Measurements from ENCODE around the gene TRIML1.
"Not testable (repeated sequence)": the region's sequence is repeated elsewhere in the genome, so short reads cannot be mapped to it uniquely, and the experiment has no call there.

TRIML1 gene

DNA sequence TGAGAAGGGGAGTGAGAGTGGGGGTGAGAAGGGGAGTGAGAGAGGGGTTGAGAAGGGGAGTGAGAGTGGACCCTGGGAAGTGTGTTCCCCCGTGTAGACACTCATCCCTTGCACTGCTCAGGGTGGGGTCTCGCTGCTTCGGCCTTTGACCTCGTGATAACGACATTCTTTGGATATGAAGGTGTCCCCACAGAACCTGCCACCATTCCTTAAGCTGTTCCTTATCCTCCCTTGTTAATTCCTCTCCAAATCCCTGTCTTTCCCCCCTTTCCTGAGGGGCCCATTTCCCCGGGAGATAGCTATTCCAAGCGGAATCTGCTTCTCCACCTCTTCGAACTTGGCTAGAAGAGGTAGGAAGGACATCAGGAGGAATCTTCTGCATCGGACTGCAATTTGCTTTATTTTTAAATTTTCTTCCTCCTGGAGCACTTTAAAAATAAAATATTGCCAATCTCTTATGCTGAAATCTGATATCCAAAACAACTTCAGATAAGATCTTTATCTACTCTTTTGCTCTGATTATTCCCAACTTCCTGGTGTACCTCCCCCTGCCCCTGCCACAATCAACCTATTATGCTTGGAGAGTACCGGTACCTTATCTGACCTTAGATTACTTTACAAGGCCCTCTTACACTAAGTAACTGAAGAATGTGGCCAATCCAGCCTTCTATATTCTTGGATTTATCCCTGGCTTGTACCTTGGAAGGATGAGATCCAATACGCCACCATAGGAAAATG, 15.6 kb downstream of the TRIML1 start:
- no peak for DNase-seq

DNA sequence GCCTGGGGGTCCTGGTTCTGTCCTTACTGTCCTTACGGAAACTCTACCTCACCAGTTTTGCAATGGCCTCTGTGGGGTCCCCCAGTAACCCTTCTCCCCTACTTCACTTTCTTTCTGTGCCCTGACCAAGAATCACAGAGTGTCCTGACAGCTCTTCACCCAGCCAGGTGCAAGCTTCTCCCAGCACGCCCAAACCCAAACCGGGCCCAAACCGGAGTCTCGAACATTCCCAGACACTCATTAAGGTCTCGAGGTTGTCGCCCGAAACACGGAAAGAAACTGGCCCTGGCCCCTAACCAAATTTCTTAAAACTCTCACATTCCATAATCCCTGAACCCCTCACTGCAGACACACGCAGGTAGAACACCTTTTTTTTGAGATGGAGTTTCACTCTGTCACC, 19.1 kb downstream of the TRIML1 start:
- DNase-seq = no peak

DNA sequence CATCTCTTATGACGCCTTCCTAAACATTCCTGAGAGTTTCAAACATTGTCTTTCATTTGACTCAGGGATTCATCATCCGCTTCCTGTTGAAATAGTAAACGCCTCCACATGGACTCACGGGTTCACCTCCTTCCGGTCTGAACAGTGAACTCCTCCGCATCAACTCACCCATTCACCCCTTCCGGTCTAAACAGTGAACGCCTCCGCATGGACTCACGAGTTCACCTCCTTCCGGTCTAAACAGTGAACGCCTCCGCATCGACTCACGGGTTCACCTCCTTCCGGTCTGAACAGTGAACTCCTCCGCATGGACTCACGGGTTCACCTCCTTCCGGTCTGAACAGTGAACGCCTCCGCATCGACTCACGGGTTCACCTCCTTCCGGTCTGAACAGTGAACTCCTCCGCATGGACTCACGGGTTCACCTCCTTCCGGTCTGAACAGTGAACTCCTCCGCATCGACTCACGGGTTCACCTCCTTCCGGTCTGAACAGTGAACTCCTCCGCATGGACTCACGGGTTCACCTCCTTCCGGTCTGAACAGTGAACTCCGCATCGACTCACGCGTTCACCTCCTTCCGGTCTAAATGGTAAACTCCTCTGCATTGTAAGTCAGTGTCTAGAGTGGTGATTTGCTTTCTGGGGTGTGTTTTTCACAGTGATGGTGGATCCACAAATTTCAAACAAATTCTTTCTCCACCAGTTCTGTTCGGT, 20.4 kb downstream of the TRIML1 start:
- not testable (repeated sequence) for DNase-seq

DNA sequence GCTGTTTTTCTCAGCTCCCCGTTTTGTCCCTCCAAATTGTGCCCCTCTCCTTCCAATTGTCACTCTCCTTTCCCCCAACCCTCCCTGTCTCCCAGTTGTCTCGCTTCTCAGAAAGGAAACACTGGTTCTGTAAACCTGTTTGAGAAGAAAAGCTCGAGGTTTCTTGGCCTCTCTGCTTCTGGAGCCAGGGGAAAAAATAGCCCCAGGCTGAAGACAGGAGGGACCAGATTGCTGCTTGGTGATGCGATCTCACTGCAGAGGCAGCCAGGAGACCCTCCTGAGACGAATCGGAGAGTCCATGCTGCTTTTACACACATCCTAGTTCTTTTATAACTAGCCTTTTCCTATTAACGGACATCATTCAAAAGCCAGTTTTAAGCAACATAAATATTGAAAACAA, 21.2 kb downstream of the TRIML1 start:
- DNase-seq = no peak

DNA sequence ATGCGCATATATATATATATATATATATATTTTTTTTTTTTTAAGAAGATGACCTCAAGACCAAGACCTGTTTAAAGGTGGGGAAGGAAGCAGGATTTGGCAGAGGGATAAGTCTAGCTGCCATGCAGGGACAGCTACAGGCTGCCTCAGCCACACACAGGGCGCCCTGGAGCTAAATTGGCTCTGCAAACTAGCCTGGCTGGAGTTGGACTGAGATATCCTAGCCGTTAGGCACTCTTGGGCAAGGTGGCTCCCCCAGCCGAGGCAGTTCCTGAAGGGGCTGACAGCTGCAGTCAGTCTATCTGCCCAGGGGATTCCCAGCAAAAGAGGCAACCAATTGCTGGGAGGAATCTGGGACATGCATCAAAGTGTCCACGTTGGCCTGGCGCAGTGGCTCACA, 21.9 kb downstream of the TRIML1 start:
- no peak for DNase-seq

DNA sequence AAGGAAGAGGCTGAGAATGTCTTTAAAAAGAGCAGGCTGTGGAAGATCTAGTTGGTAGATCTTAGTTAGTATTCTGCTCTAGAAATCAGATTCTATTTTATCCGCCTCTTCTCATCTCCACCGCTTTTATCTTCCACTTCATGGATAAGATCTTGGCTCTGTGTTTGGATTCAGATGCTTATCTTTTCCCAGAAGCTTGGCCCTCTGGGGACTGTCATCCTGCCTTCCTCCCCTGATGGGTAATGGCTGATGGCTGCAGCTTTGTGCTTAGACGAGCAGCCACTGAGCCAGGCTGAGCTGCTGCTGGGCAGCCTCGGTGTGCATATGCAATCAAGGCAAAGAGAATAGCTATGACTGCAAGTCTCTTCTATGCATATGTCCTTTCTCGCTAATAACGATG, 23.5 kb downstream of the TRIML1 start:
- DNase-seq = no peak

- DNase-seq = no peak
Measured at GRCh38 chr4:188168726-188169373, 29.6 kb downstream of the TRIML1 start.

- no peak for DNase-seq
Measured at GRCh38 chr4:188171551-188171950, 32.3 kb downstream of the TRIML1 start.

- DNase-seq = no peak
Measured at GRCh38 chr4:188175288-188175687, 36.0 kb downstream of the TRIML1 start.

DNA sequence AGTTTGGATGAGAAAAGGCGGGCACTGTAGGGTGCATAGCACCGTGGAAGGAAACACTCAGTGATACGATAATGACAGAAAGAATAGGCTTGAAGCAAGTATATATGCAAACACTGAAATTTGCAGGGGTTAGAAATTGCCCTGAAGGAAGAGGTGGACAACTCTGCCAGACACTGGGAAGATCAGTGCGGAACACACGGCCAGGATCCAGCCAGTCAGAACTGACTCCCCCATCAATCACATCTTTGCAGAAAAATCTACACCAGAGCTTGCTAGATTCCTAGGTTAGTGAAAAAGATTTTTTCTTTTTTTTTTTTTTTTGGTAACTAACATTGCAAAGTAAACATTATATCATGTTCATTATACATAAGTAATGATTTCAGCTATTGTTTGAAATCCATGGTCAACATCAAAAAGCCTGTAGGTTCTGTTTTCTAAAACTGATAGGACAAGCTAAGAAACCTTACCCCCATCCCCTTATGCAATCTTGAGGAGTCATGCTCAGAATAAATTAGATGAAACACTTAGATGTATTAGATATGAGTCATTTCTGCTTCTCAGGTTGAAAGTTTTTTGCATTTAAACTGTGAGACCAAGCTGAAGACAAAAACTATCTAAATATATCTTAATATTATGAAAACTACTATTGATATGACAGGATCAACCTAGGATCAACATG, 38.9 kb downstream of the TRIML1 start:
- no peak for DNase-seq

GRCh38 chr4:188178806-188179205, 39.6 kb downstream of the TRIML1 start:
- DNase-seq = no peak

DNA sequence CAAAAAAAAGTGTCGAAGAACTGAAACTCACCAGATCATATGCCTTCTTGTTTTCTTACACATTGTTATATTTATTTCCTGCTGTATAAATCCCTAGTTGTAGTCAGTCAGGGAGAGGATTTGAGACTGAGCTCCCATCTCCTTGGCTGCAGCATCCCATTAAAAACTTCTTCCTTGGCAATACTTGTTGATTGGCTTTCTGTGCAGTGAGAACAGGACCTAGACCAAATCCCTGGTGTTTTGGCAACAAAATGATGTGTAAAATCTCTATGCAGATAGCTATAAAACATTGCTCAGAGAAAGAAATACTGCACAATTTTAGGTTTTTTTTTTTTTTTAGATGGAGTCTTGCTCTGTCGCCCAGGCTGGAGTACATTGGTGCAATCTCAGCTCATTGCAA, 47.9 kb downstream of the TRIML1 start:
- DNase-seq = no peak

DNA sequence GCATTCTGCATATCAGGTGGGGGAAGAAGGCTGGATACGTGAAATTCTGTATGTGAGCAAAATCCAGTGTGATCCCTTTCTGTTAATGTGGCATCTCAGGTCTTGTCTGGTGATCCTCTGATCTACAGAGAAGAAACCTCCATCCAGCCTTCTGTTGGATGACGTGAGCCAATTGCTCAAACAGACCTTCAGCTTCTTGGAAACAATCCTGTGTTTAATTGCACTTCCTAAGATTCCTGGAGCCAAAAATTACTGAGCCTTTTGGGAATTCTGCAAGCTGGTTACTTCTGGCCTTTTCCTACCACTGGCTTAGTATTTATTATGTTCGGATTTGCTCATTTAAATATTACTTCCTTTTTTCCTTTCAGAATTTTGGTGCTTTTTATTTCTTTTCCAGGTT, 51.2 kb downstream of the TRIML1 start:
- DNase-seq = no peak

DNA sequence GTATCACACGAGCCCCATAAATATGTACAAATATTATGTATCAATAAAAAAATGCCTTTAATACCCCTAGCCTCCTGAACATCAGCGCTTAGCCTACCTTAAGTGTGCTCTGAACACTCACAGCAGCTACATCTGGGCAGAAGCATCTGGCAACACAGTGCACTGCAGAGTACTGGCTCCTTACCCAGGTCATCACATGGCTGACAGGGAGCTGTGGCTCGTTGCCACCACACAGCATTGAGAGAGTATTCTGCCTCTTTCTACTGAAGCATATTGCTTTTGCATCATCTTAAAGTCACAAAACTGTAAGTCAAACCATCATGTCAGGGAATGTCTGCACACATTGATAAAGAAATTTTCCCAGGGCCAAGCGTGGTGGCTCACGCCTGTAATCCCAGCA, 55.2 kb downstream of the TRIML1 start:
- DNase-seq = no peak

- no peak for DNase-seq
Measured at GRCh38 chr4:188195389-188195985, 56.2 kb downstream of the TRIML1 start.

GRCh38 chr4:188196134-188196735, 57.0 kb downstream of the TRIML1 start:
- DNase-seq = no peak

Measured in central memory CD4-positive, alpha-beta T cell (primary cell).